ENCODE data around the gene TSHZ2.
"Not testable (repeated sequence)": the region's sequence is repeated elsewhere in the genome, so short reads cannot be mapped to it uniquely, and the experiment has no call there.

The TSHZ2 gene

GRCh38 chr20:53023732-53024520, 51.8 kb downstream of the TSHZ2 start:
- DNase-seq (ENCODE audit: low spot score): no peak
- Histone ChIP-seq H3K4me3 (no peak overlapping the region), H3K27ac (no peak overlapping the region)
- TF ChIP-seq CTCF (IDR thresholded peaks at IDR 0.05): no peak

GRCh38 chr20:53024653-53025052, 52.5 kb downstream of the TSHZ2 start:
- not testable (repeated sequence) for H3K4me3 ChIP-seq; H3K27ac ChIP-seq; DNase-seq (ENCODE audit: low spot score)

DNA sequence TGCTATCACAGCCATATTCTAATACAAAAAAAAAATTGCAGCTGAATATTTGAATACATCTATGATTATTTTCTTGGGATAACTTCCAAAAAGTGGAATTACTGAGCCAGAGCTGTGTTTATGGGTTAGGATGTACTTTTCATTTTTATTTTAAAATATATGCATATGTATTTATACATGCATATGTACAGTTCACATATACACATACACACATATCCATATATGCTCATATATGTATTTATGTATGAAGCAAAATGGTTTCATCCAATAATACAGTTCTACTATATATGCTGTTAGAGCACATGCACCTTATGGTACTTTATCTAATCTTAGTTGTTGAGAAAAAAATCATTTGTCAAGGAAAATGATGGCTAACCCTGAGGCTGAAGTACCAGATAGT, 54.9 kb downstream of the TSHZ2 start:
- DNase-seq (ENCODE audit: low spot score): no peak

GRCh38 chr20:53028337-53029007, 56.3 kb downstream of the TSHZ2 start:
- Histone ChIP-seq H3K27ac (no peak overlapping the region), H3K4me3 (no peak overlapping the region)
- TF ChIP-seq CTCF (IDR thresholded peaks at IDR 0.05): no peak
- no peak for DNase-seq (ENCODE audit: low spot score)

More for the DNA sequence above, 54.9 kb downstream of the TSHZ2 start:
- H3K4me3 ChIP-seq: no peak overlapping the region
- H3K27ac ChIP-seq: no peak overlapping the region
- no peak for TF ChIP-seq CTCF (IDR thresholded peaks at IDR 0.05)

GRCh38 chr20:53030061-53030460, 57.9 kb downstream of the TSHZ2 start:
- Histone ChIP-seq H3K4me3 (no peak overlapping the region), H3K27ac (no peak overlapping the region)
- no peak for DNase-seq (ENCODE audit: low spot score)
- TF ChIP-seq CTCF (IDR thresholded peaks at IDR 0.05): no peak

DNA sequence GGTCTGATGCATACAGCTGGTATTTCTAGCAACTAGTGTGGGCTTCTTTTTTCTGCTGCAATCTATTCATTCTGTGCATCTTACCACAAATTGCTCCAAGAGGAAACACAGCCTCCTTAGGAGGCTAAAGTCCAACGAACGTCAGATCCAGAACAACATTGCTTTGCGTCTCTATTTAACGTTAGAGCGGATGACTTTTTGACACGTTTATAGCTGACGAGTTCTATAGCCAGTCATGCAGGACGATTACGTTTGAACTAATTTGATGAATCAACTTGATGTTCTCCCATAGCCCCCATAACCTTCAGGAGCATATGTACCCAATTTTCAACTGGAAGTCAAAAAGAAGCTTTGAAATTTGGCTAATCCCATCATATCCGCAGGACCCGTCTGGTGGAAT, 59.9 kb downstream of the TSHZ2 start:
- H3K4me3 ChIP-seq: no peak overlapping the region
- H3K27ac ChIP-seq: peak overlapping the region in 1 of 2 donors; percentile 38
- DNase-seq (ENCODE audit: low spot score): no peak
- TF ChIP-seq CTCF (IDR thresholded peaks at IDR 0.05): no peak

GRCh38 chr20:53032478-53032932, 60.3 kb downstream of the TSHZ2 start:
- H3K27ac ChIP-seq: peak overlapping the region in 1 of 2 donors; percentile 38
- TF ChIP-seq CTCF (IDR thresholded peaks at IDR 0.05): no peak
- no peak for DNase-seq (ENCODE audit: low spot score)

More at GRCh38 chr20:53032478-53032932, 60.3 kb downstream of the TSHZ2 start:
- no peak overlapping the region for H3K4me3 ChIP-seq

All from coronary artery (tissue), 2 donors.